ENCODE measurements around the gene RNF181.
A peak's percentile ranks its signal among the peaks of the same experiment; 100 is the strongest.
"Not testable (repeated sequence)": the region's sequence is repeated elsewhere in the genome, so short reads cannot be mapped to it uniquely, and the experiment has no call there.

The RNF181 gene

GRCh38 chr2:85596486-85597143 is 1.1 kb downstream of the RNF181 start:
- no peak for DNase-seq

GRCh38 chr2:85597241-85597640 is 1.7 kb downstream of the RNF181 start:
- DNase-seq = no peak

- DNase-seq = no peak
These were observed 3.2 kb downstream of the RNF181 start for GRCh38 chr2:85598594-85599340.

GRCh38 chr2:85599468-85600234 is 4.1 kb downstream of the RNF181 start:
- DNase-seq = no peak

GRCh38 chr2:85600235-85600575 is 4.7 kb downstream of the RNF181 start:
- DNase-seq = no peak

- DNase-seq = no peak
These were observed 5.6 kb downstream of the RNF181 start for GRCh38 chr2:85600951-85601770.

- DNase-seq = peak; percentile 30
These were observed 6.4 kb downstream of the RNF181 start for GRCh38 chr2:85601771-85602475.

GRCh38 chr2:85602476-85603234 is 7.1 kb downstream of the RNF181 start, which contains the start of gene TMEM150A:
TMEM150A (minus strand) TSS chr2:85602698; CDS start chr2:85601948, 750 bp downstream.
- peak; percentile 93 for DNase-seq

GRCh38 chr2:85604133-85604444 is 8.5 kb downstream of the RNF181 start:
- DNase-seq = not testable (repeated sequence)

GRCh38 chr2:85604568-85605339 is 9.2 kb downstream of the RNF181 start:
- DNase-seq = no peak

GRCh38 chr2:85605406-85606115 is 10.0 kb downstream of the RNF181 start:
- no peak for DNase-seq

- DNase-seq = no peak
These were observed 10.5 kb downstream of the RNF181 start for GRCh38 chr2:85606116-85606455.

GRCh38 chr2:85607268-85608215 is 12.0 kb downstream of the RNF181 start:
- no peak for DNase-seq

GRCh38 chr2:85611217-85611704 is 15.7 kb downstream of the RNF181 start:
- DNase-seq = no peak

- DNase-seq = peak; percentile 90
These were observed 16.4 kb downstream of the RNF181 start, which contains the start of gene C2orf68 for GRCh38 chr2:85611705-85612587. C2orf68 (minus strand) TSS chr2:85612066; CDS start chr2:85611984, 82 bp downstream.

GRCh38 chr2:85613717-85614515 is 18.4 kb downstream of the RNF181 start:
- DNase-seq = no peak

- DNase-seq = not testable (repeated sequence)
These were observed 19.2 kb downstream of the RNF181 start for GRCh38 chr2:85614757-85615156.

Measured in inflammatory macrophage treated with lipopolysaccharide for 4 hours (primary cell).